NCI-H2227 treated with DMSO at 0.1 percent for 48 hours (cell line): ENCODE measurements around the gene CDK11A.
A peak's percentile ranks its signal among the peaks of the same experiment; 100 is the strongest.
"Not testable (repeated sequence)": the region's sequence is repeated elsewhere in the genome, so short reads cannot be mapped to it uniquely, and the experiment has no call there.

Experiments used
- DNase-seq: peaks from one replicate; lab custom pipeline; 2025; lab: John Stamatoyannopoulos, UW

Gene CDK11A

DNA sequence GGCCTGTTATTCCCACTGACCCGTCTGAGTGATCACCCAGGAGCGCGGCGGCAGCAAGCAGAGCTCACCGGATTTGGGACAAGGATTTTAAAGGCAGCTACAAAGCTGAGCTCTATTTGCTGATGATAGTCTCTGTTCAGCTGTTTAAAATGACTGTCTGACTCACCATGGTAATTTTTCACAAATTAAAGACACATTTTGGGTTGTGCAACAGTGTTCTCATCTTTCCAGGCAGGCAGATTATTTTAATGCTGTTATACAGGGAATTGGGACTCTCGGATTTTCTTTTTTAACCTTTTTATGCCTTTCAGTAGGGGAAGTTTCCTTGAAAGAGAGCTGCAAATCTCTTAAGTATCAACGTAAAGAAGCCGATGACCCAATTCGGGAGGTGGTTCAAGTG, 61.8 kb downstream of the CDK11A start:
- DNase-seq = not testable (repeated sequence)

DNA sequence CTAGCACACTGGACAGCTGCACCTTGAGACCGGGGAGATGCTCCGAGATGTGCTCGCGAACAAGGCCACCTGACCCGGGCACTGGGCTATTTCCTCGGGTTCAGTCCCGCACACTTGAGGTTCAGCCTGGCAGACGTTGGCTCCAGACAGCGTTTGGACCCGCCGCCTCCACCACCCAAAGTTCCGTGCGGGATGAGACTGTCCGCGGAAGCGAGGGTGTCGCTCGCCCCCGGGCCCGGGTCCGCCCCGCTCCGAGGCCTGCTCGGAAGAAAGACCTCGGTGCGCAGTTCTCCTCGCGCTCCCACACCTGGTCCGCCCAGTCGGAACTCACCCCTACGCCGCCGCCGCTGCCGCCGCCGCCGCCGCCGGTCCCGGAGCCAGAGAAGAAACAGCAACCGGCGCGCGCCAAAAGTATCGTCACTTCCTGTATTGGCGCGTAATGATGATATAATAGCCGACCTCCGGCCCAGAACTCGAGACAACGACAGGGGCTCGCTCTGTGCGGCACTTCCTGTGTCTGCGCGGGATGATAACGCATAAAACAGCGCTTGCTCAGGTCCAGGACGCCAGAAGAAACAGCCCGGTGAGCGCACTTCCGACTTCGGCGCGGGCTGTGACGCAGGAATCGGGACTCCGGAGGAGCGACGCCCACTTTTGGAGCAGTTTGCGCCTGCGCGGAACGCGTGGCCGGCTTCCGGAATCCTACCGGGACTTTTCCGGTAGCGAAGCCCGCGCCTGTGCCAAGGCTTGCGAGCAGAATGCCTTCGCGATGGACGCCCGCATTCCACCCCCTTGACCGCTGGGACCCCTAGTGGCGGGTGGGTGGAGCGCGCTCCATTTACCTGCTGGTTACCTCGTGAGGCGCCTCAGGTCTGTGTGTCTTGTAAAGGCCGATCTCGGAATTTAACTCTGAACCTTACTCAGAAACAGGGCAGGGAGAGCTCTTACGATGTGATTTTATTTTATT, 65.3 kb downstream of the CDK11A start, which contains the start of gene CDK11B:
Gene CDK11B (minus strand): TSS at position 422 of the 967 bp plus-strand sequence. CDS start 1,519 bp downstream, outside the sequence.
- peak; percentile 97 for DNase-seq
